AG09319 (cell line): ENCODE results near the gene B4GALNT4.
"Not testable (repeated sequence)": the region's sequence is repeated elsewhere in the genome, so short reads cannot be mapped to it uniquely, and the experiment has no call there.

Experiments used
- DNase-seq: peaks from one replicate; pipeline ENCODE4 v3.0.0-alpha.2; 2010; ENCODE audit warnings: low read depth; ENCODE audit errors: extremely low read depth
- CTCF ChIP-seq: IDR thresholded peaks from 2 replicates; pipeline ENCODE4 v1.5.1; 2011; ENCODE audit warnings: low read depth, mild to moderate bottlenecking, inconsistent platforms, low read length, moderate library complexity

B4GALNT4 gene

GRCh38 chr11:382081-382629 lies 12.9 kb downstream of the B4GALNT4 start:
- no peak for DNase-seq
- TF ChIP-seq CTCF, result no peak

- DNase-seq, result no peak
- TF ChIP-seq CTCF, result no peak
Measured at GRCh38 chr11:383431-383830, 14.1 kb downstream of the B4GALNT4 start.

GRCh38 chr11:384511-384910 lies 15.2 kb downstream of the B4GALNT4 start:
- no peak for TF ChIP-seq CTCF
- no peak for DNase-seq

GRCh38 chr11:385594-386351 lies 16.5 kb downstream of the B4GALNT4 start:
- no peak for TF ChIP-seq CTCF
- no peak for DNase-seq

- no peak for DNase-seq
- TF ChIP-seq CTCF, result no peak
Measured at GRCh38 chr11:386483-386882, 17.2 kb downstream of the B4GALNT4 start.

- TF ChIP-seq CTCF, result no peak
- DNase-seq, result no peak
Measured at GRCh38 chr11:387193-387793, 18.0 kb downstream of the B4GALNT4 start.

- not testable (repeated sequence) for DNase-seq
Measured at GRCh38 chr11:389369-389768, 20.1 kb downstream of the B4GALNT4 start.
